ENCODE data around the gene HOXC11.

- TF ChIP-seq POLR2AphosphoS5 (IDR thresholded peaks at IDR 0.05; ENCODE audit: low read depth) (no peak), CTCF (IDR thresholded peaks at IDR 0.05; ENCODE audit: insufficient read depth, low read length) (no peak), GABPA (IDR thresholded peaks at IDR 0.05; ENCODE audit: low read depth) (no peak), SPI1 (IDR thresholded peaks at IDR 0.05; ENCODE audit: borderline replicate concordance, low read depth) (no peak)
Measured at GRCh38 chr12:53997204-53998109, 24.5 kb downstream of the HOXC11 start.
